Fibroblast of villous mesenchyme (primary cell): ENCODE data around the gene SLC39A11. TPM values are rescaled to one million over a fixed set of nuclear protein-coding genes. Genes with fewer than 3 reads are reported as not detected.

Experiments used
- DNase-seq: peaks from one replicate; pipeline ENCODE4 v3.0.0-alpha.2; 2010; ENCODE audit warnings: low read depth
- H3K4me3 ChIP-seq: 2 replicates; pipeline ENCODE4 v1.5.1; 2011; ENCODE audit warnings: low read depth, mild to moderate bottlenecking, low read length
- CTCF ChIP-seq: IDR thresholded peaks from 2 replicates; pipeline ENCODE4 v1.5.1; 2012; ENCODE audit warnings: low read depth, mild to moderate bottlenecking, low read length; ENCODE audit not compliant: insufficient read depth
- total RNA-seq: library from RNA; depleted of rRNA; stranded (reverse); fragments of >200 nt; gene quantifications from 2 replicates; pipeline ENCODE4 v1.2.3, GENCODE V29; 2012

Gene SLC39A11
- total RNA-seq, 1 donor, result 16.0 TPM

GRCh38 chr17:72667096-72668063 is 425.1 kb downstream of the SLC39A11 start:
- H3K4me3 ChIP-seq, result no peak overlapping the region
- DNase-seq, result no peak
- TF ChIP-seq CTCF, result no peak

GRCh38 chr17:72665852-72666851 is 426.3 kb downstream of the SLC39A11 start:
- H3K4me3 ChIP-seq, result no peak overlapping the region
- DNase-seq, result peak; percentile 39

GRCh38 chr17:72662827-72663190 is 429.7 kb downstream of the SLC39A11 start:
- H3K4me3 ChIP-seq, result no peak overlapping the region
- TF ChIP-seq CTCF, result no peak
- DNase-seq, result no peak

More at GRCh38 chr17:72665852-72666851, 426.3 kb downstream of the SLC39A11 start:
- no peak for TF ChIP-seq CTCF

GRCh38 chr17:72661945-72662826 is 430.3 kb downstream of the SLC39A11 start:
- H3K4me3 ChIP-seq, result no peak overlapping the region
- no peak for DNase-seq
- TF ChIP-seq CTCF, result no peak

GRCh38 chr17:72661116-72661944 is 431.2 kb downstream of the SLC39A11 start:
- DNase-seq, result no peak
- TF ChIP-seq CTCF, result peak; percentile 17
- no peak overlapping the region for H3K4me3 ChIP-seq
